GM19438 (cell line): ENCODE results near the gene SLC2A9.
"Not testable (repeated sequence)": the region's sequence is repeated elsewhere in the genome, so short reads cannot be mapped to it uniquely, and the experiment has no call there.

Source experiments
- ATAC-seq: cut with Tn5 transposase; IDR thresholded peaks from one replicate; pipeline ENCODE4 v1.9.1; 2021; ENCODE audit warnings: low read depth; ENCODE audit not compliant: unreplicated experiment

SLC2A9 gene

DNA sequence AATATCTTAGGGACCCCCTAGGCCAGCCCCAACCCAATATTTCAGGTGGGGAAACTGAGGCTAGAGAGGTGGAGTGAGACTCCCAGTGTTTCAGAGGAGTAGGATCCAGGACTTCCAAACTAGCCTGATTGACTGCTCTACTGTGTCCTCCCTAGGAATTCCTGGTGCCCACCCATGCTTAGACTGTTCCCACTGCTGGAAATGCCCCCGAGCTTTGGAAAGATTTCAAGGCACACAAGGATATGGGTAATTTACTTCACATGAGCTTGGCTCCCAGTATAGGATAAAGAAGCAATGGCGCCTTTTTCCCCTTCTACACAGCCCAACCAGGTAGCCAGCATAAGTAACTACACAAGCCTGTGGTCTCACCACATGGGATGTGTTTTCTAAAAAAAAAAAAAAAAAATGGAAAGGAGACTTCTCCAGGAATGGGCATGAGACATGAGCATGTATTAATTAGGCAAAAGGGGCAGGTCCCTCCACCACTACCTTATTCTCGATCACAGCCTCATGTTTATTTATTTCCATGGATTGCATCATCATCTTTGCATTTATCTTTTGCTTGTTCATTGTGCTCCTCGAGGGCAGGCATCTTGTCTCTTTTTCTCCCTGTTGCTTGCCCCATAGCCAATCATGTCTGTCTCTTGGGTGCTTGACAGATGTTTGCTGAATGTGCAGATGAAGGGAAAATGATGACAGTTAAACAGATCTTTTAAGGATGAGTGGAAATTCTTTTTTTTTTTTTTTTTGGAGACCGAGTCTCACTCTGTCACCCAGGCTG, 173.1 kb downstream of the SLC2A9 start:
- no peak for ATAC-seq

DNA sequence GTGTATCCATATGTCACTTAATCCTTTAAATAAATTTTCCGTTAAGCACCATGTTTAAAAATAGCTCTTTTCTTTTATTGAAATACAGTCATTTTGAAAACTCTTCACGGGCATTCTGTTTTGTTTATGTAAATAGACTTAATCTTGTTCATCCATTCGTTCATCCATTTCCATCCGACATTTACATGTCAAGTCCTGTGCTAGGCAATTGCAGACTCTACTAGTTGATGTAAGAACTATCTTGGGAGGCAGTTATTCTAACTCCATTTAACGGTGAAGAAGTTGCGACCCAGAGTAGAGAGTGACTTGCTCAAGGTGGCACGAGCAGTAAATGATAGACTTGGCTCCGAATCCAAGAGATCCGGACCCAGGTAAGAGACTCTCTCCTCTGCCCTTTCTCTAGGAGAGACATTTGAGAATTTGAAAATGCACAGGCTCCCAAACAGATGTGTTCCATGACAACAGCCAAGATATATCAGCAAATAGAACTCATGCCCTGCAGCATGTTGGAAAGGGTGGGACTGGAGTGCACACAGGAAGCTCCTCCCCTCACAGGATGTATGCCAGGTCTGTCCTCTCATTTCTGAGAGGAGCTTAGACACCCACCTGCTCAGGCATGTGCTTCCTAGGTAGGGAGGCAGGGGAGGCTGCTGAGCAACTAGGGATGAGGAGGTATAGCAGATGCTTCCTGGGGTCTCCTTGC, 175.4 kb downstream of the SLC2A9 start:
- ATAC-seq = no peak

DNA sequence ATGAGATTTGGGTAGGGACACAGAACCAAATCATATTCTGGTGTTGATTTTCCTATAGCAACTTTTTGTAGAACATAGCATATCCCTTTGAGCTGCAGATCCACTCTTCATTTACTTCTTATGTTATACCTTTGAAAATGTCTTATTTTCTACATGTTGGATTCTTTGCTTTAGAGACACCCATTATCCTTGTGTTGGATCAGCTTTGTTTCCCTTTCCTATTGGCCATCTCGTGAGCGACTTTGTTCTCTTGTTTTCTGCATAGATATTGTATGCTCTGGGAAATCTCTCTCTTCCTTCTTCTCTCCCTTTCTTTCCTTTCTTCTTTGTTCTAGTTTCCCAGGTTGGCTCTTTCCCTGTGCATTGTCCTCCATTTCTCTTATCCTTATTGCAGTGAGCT, 180.2 kb downstream of the SLC2A9 start:
- no peak for ATAC-seq

- no peak for ATAC-seq
Observed at GRCh38 chr4:9835430-9835829, 185.9 kb downstream of the SLC2A9 start.

- no peak for ATAC-seq
Observed at GRCh38 chr4:9833421-9833820, 187.9 kb downstream of the SLC2A9 start.

DNA sequence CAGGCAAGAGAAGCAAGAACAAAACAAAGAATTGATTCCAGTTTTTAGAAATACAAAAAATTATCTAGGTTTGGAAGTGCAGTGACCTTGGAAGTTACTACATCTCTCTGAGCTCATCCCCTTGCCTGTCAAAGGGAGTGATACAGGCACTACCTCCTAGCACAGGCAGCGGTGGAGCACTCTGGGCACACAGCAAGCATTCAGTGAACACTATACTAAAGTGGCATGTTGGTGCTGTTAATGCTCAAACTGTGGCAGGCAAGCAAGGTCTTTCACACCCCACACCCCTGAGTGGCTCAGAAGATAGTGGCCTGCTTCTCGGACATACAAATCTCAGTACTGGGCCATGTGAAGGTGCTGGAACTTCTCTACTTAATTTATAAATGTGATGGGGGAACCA, 188.7 kb downstream of the SLC2A9 start:
- no peak for ATAC-seq

- ATAC-seq = no peak
Observed at GRCh38 chr4:9826551-9826950, 194.7 kb downstream of the SLC2A9 start.

DNA sequence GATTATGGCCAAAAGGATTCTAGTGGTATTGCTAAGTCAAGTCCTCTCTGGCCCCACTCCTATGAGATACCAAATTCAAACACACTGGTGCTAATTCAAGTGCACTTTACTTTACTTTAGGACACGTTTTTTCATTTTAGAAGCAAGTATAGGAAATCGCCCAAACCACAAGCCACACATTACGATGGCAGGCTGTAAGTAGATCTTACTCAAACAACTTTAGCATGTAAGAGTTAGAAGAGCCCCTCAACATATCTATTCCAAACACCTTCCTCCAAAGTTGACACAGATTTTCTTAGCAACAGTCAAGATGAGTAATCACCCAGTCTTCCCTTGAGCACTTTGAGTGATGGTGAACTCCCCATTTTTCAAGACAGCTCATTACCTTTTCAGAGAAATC, 196.2 kb downstream of the SLC2A9 start:
- no peak for ATAC-seq

DNA sequence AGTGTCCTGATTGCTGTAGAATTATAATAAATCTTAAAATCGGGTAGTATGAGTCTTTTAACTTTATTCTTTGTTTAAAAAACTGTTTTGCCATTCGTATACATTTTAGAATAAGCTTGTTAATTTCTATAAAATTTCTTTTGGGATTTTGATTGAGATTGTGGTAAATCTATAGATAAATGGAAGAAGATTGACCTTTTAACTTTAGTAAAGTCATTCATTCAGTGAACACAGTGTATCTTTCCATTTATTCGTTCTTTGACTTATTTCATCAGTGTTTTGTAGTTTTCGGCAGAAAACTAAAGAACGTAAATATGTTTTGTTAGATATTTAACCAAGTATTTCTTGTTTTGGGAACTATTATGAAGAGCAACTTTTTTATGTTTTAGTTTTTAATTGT, 201.0 kb downstream of the SLC2A9 start:
- no peak for ATAC-seq

DNA sequence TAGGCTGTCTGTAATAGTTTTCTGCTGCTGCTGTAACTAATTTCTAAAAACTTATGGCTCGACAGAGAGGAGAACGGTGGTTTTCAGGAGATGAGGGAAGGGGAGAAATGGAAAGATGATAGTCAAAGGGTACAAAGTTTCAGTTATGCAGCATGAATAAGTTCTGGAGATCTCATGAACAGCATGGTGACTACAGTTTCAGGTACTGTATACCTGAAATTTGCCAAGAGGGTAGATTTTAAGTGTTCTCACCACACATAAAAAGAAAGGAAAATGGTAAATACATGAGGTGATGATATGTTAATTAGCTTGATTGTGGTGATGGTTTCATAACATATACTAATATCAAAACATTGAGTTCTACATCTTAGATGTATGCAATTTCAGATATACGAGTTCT, 205.0 kb downstream of the SLC2A9 start:
- no peak for ATAC-seq

GRCh38 chr4:9812501-9813340, 208.6 kb downstream of the SLC2A9 start:
- peak; percentile 96 for ATAC-seq

DNA sequence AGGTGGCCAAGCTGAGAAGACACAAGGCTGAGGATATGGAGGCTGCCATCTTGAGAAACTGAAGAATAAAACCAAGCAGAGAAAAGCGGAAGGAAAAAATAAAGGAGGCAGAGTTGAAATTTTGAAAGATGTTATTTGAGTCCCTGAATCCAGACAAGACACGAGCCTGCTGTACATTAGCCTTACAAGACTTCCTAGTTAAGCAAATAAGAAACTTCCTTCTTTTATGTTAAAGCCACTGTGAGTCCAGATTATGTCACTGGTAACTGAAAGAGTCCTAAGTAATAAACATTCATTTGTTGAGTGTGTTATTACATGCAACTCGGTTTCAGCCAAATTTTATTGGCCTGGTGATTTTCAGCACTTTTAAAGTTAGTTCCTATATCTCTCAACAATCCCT, 209.5 kb downstream of the SLC2A9 start:
- no peak for ATAC-seq

DNA sequence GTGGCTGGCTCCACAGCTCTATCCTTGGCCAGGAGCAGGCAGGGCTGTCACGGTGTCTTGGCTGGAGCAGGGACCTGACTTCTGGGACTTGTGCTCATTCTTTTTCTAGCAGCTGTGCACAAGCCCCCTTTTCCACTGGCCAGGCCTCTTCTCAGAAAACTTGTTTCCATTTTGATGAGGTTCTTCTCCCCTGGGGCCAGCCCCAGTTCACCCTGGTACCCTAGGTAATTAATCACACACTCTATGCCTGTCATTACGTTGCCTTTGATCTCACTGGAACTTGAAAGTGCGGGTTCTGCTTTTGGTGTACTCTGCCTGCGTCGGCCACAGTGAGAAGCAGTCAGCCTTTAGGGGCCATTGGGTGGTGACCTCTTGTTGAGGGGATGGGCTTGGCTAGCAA, 213.2 kb downstream of the SLC2A9 start:
- no peak for ATAC-seq

- ATAC-seq = no peak
Observed at GRCh38 chr4:9804918-9805317, 216.4 kb downstream of the SLC2A9 start.

- no peak for ATAC-seq
Observed at GRCh38 chr4:9800848-9801247, 220.4 kb downstream of the SLC2A9 start.

GRCh38 chr4:9796641-9797040, 224.7 kb downstream of the SLC2A9 start:
- not testable (repeated sequence) for ATAC-seq

- no peak for ATAC-seq
Observed at GRCh38 chr4:9792381-9792780, 228.9 kb downstream of the SLC2A9 start.

- not testable (repeated sequence) for ATAC-seq
Observed at GRCh38 chr4:9785891-9786290, 235.4 kb downstream of the SLC2A9 start.

DNA sequence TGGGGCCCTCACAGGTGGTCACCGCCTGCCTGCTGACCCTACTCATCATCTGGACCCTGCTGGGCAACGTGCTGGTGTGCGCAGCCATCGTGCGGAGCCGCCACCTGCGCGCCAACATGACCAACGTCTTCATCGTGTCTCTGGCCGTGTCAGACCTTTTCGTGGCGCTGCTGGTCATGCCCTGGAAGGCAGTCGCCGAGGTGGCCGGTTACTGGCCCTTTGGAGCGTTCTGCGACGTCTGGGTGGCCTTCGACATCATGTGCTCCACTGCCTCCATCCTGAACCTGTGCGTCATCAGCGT, 239.2 kb downstream of the SLC2A9 start:
- no peak for ATAC-seq

DNA sequence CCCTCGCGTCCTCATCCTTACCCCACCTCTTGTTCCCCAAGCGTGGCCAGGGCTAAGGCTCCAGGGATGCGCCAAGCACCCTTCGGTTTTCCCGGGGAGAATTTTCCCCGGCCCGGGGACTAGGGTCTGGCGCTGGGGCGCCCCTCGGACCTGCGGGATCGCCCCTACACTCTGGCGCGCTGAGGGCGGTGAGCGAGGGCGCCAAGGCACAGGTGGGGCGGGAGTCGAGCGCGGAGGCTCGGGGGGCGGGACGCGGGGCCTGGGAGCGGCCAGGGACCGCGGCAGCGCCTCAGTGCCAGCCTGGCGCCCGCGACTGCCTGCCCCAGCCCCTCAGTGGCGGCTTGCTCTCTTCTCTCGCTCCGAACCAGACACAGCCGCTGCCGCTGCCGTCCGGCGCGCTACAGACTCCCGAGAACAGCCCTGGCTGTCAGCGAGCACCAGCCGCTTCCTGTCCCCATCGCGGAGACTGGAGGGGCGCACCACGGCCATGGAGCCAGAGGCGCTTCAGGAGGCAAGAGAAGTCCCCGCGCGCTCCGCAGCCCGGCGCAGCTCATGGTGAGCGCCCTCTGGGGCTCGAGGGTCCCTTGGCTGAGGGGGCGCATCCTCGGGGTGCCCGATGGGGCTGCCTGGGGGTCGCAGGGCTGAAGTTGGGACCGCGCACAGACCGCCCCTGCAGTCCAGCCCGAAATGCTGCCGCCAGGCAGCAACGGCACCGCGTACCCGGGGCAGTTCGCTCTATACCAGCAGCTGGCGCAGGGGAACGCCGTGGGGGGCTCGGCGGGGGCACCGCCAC, 239.8 kb downstream of the SLC2A9 start, which contains the start of gene DRD5:
DRD5 (plus strand) TSS at position 292 of the 793 bp plus-strand sequence; CDS start at position 688, 396 bp downstream.
- ATAC-seq = no peak
